ENCODE results near the gene IQCE.
"Not testable (repeated sequence)": the region's sequence is repeated elsewhere in the genome, so short reads cannot be mapped to it uniquely, and the experiment has no call there.

The IQCE gene

GRCh38 chr7:2532816-2533215, 26.0 kb upstream of the IQCE start:
- not testable (repeated sequence) for DNase-seq (ENCODE audit: low spot score); H3K27ac Mint-ChIP-seq; H3K27me3 Mint-ChIP-seq (ENCODE audit: low read depth); H3K4me3 Mint-ChIP-seq; H3K9me3 Mint-ChIP-seq
- peaks cover 18% of the 10 kb centered on the region for H3K4me1 Mint-ChIP-seq (ENCODE audit: low read depth)
- peaks cover 13% of the 10 kb centered on the region for H3K36me3 Mint-ChIP-seq (ENCODE audit: low read depth)

- DNase-seq (ENCODE audit: low spot score); H3K4me3 Mint-ChIP-seq; H3K27me3 Mint-ChIP-seq (ENCODE audit: low read depth); H3K9me3 Mint-ChIP-seq; H3K27ac Mint-ChIP-seq; H3K36me3 Mint-ChIP-seq (ENCODE audit: low read depth): not testable (repeated sequence)
- peaks cover 10% of the 10 kb centered on the region for H3K4me1 Mint-ChIP-seq (ENCODE audit: low read depth)
Observed at GRCh38 chr7:2533566-2533965, 25.2 kb upstream of the IQCE start.

GRCh38 chr7:2534214-2534613, 24.6 kb upstream of the IQCE start:
- peaks cover 10% of the 10 kb centered on the region for H3K36me3 Mint-ChIP-seq (ENCODE audit: low read depth)
- not testable (repeated sequence) for H3K27me3 Mint-ChIP-seq (ENCODE audit: low read depth); DNase-seq (ENCODE audit: low spot score); H3K4me3 Mint-ChIP-seq; H3K27ac Mint-ChIP-seq; H3K9me3 Mint-ChIP-seq
- H3K4me1 Mint-ChIP-seq (ENCODE audit: low read depth) = peaks cover 10% of the 10 kb centered on the region

- H3K9me3 Mint-ChIP-seq; H3K4me1 Mint-ChIP-seq (ENCODE audit: low read depth); H3K36me3 Mint-ChIP-seq (ENCODE audit: low read depth); DNase-seq (ENCODE audit: low spot score); H3K27ac Mint-ChIP-seq; H3K4me3 Mint-ChIP-seq; H3K27me3 Mint-ChIP-seq (ENCODE audit: low read depth): not testable (repeated sequence)
Observed at GRCh38 chr7:2535872-2536627, 22.7 kb upstream of the IQCE start.

GRCh38 chr7:2537981-2538851, 20.6 kb upstream of the IQCE start:
- Mint-ChIP-seq H3K4me3 (no peak overlapping the region), H3K27me3 (ENCODE audit: low read depth) (no peaks in the 10 kb centered on the region), H3K9me3 (no peaks in the 10 kb centered on the region), H3K4me1 (ENCODE audit: low read depth) (no peaks in the 10 kb centered on the region), H3K36me3 (ENCODE audit: low read depth) (peaks cover 6% of the 10 kb centered on the region), H3K27ac (no peak overlapping the region)
- DNase-seq (ENCODE audit: low spot score) = no peak

- Mint-ChIP-seq H3K27ac (no peak overlapping the region), H3K36me3 (ENCODE audit: low read depth) (peaks cover 10% of the 10 kb centered on the region), H3K4me3 (no peak overlapping the region), H3K9me3 (no peaks in the 10 kb centered on the region), H3K4me1 (ENCODE audit: low read depth) (no peaks in the 10 kb centered on the region), H3K27me3 (ENCODE audit: low read depth) (no peaks in the 10 kb centered on the region)
- no peak for DNase-seq (ENCODE audit: low spot score)
Observed at GRCh38 chr7:2539031-2539911, 19.5 kb upstream of the IQCE start.

- Mint-ChIP-seq H3K27me3 (ENCODE audit: low read depth) (no peaks in the 10 kb centered on the region), H3K27ac (no peak overlapping the region), H3K36me3 (ENCODE audit: low read depth) (peaks cover 10% of the 10 kb centered on the region), H3K4me3 (no peak overlapping the region), H3K9me3 (no peaks in the 10 kb centered on the region), H3K4me1 (ENCODE audit: low read depth) (no peaks in the 10 kb centered on the region)
- DNase-seq (ENCODE audit: low spot score) = no peak
Observed at GRCh38 chr7:2540133-2540532, 18.6 kb upstream of the IQCE start.

- Mint-ChIP-seq H3K27me3 (ENCODE audit: low read depth) (no peaks in the 10 kb centered on the region), H3K27ac (no peak overlapping the region), H3K36me3 (ENCODE audit: low read depth) (peaks cover 10% of the 10 kb centered on the region), H3K4me3 (no peak overlapping the region), H3K4me1 (ENCODE audit: low read depth) (no peaks in the 10 kb centered on the region), H3K9me3 (no peaks in the 10 kb centered on the region)
- DNase-seq (ENCODE audit: low spot score) = no peak
Observed at GRCh38 chr7:2540641-2541051, 18.1 kb upstream of the IQCE start.

- Mint-ChIP-seq H3K27me3 (ENCODE audit: low read depth) (no peaks in the 10 kb centered on the region), H3K4me1 (ENCODE audit: low read depth) (no peaks in the 10 kb centered on the region), H3K27ac (no peak overlapping the region), H3K36me3 (ENCODE audit: low read depth) (peaks cover 14% of the 10 kb centered on the region), H3K9me3 (no peaks in the 10 kb centered on the region), H3K4me3 (no peak overlapping the region)
- DNase-seq (ENCODE audit: low spot score) = no peak
Observed at GRCh38 chr7:2541291-2542010, 17.3 kb upstream of the IQCE start.

GRCh38 chr7:2542011-2542915, 16.5 kb upstream of the IQCE start:
- Mint-ChIP-seq H3K27ac (no peak overlapping the region), H3K36me3 (ENCODE audit: low read depth) (peaks cover 19% of the 10 kb centered on the region), H3K4me1 (ENCODE audit: low read depth) (no peaks in the 10 kb centered on the region), H3K9me3 (no peaks in the 10 kb centered on the region), H3K4me3 (no peak overlapping the region), H3K27me3 (ENCODE audit: low read depth) (no peaks in the 10 kb centered on the region)
- no peak for DNase-seq (ENCODE audit: low spot score)

- no peaks in the 10 kb centered on the region for H3K27me3 Mint-ChIP-seq (ENCODE audit: low read depth)
- no peak overlapping the region for H3K4me3 Mint-ChIP-seq
- H3K9me3 Mint-ChIP-seq = no peaks in the 10 kb centered on the region
- DNase-seq (ENCODE audit: low spot score) = no peak
- H3K27ac Mint-ChIP-seq = no peak overlapping the region
- peaks cover 24% of the 10 kb centered on the region for H3K36me3 Mint-ChIP-seq (ENCODE audit: low read depth)
- no peaks in the 10 kb centered on the region for H3K4me1 Mint-ChIP-seq (ENCODE audit: low read depth)
Observed at GRCh38 chr7:2542916-2543871, 15.6 kb upstream of the IQCE start.
